ENCODE results near the gene CDKAL1. TPM values are rescaled to one million over a fixed set of nuclear protein-coding genes. Genes with fewer than 3 reads are reported as not detected.

Gene CDKAL1
- total RNA-seq, 1 donor from 2014 or later = 9.6 TPM

- H3K27ac Mint-ChIP-seq (ENCODE audit: unreplicated experiment) = no peak overlapping the region
- H3K27me3 Mint-ChIP-seq (ENCODE audit: low read depth) = no peaks in the 10 kb centered on the region
- DNase-seq (ENCODE audit: low spot score) = no peak
- no peak for TF ChIP-seq CTCF (IDR thresholded peaks at IDR 0.05)
- no peaks in the 10 kb centered on the region for H3K36me3 Mint-ChIP-seq (ENCODE audit: low read depth)
- H3K4me3 Mint-ChIP-seq (ENCODE audit: unreplicated experiment) = no peak overlapping the region
- H3K9me3 Mint-ChIP-seq (ENCODE audit: low read depth) = no peaks in the 10 kb centered on the region
- peaks cover 10% of the 10 kb centered on the region for H3K4me1 Mint-ChIP-seq (ENCODE audit: low read depth)
These were observed 168.8 kb downstream of the CDKAL1 start for GRCh38 chr6:20703049-20703448.

GRCh38 chr6:20704325-20705025 lies 170.2 kb downstream of the CDKAL1 start:
- no peak for TF ChIP-seq CTCF (IDR thresholded peaks at IDR 0.05)
- H3K36me3 Mint-ChIP-seq (ENCODE audit: low read depth) = no peaks in the 10 kb centered on the region
- no peak overlapping the region for H3K4me3 Mint-ChIP-seq (ENCODE audit: unreplicated experiment)
- peaks cover 10% of the 10 kb centered on the region for H3K4me1 Mint-ChIP-seq (ENCODE audit: low read depth)
- DNase-seq (ENCODE audit: low spot score) = no peak
- no peaks in the 10 kb centered on the region for H3K9me3 Mint-ChIP-seq (ENCODE audit: low read depth)
- H3K27me3 Mint-ChIP-seq (ENCODE audit: low read depth) = no peaks in the 10 kb centered on the region
- H3K27ac Mint-ChIP-seq (ENCODE audit: unreplicated experiment) = peak overlapping the region; percentile 65

- no peak for TF ChIP-seq CTCF (IDR thresholded peaks at IDR 0.05)
- no peak overlapping the region for H3K27ac Mint-ChIP-seq (ENCODE audit: unreplicated experiment)
- no peak for DNase-seq (ENCODE audit: low spot score)
- no peaks in the 10 kb centered on the region for H3K27me3 Mint-ChIP-seq (ENCODE audit: low read depth)
- H3K4me1 Mint-ChIP-seq (ENCODE audit: low read depth) = peaks cover 10% of the 10 kb centered on the region
- H3K36me3 Mint-ChIP-seq (ENCODE audit: low read depth) = no peaks in the 10 kb centered on the region
- no peak overlapping the region for H3K4me3 Mint-ChIP-seq (ENCODE audit: unreplicated experiment)
- H3K9me3 Mint-ChIP-seq (ENCODE audit: low read depth) = no peaks in the 10 kb centered on the region
These were observed 171.5 kb downstream of the CDKAL1 start for GRCh38 chr6:20705741-20706140.

- Mint-ChIP-seq H3K27ac (ENCODE audit: unreplicated experiment) (no peak overlapping the region), H3K4me1 (ENCODE audit: low read depth) (peaks cover 13% of the 10 kb centered on the region), H3K36me3 (ENCODE audit: low read depth) (no peaks in the 10 kb centered on the region), H3K4me3 (ENCODE audit: unreplicated experiment) (no peak overlapping the region), H3K27me3 (ENCODE audit: low read depth) (no peaks in the 10 kb centered on the region), H3K9me3 (ENCODE audit: low read depth) (no peaks in the 10 kb centered on the region)
- no peak for DNase-seq (ENCODE audit: low spot score)
- TF ChIP-seq CTCF (IDR thresholded peaks at IDR 0.05) = no peak
These were observed 172.1 kb downstream of the CDKAL1 start for GRCh38 chr6:20706238-20706938.

- H3K4me1 Mint-ChIP-seq (ENCODE audit: low read depth) = peaks cover 18% of the 10 kb centered on the region
- no peak for DNase-seq (ENCODE audit: low spot score)
- no peaks in the 10 kb centered on the region for H3K9me3 Mint-ChIP-seq (ENCODE audit: low read depth)
- H3K4me3 Mint-ChIP-seq (ENCODE audit: unreplicated experiment) = no peak overlapping the region
- H3K36me3 Mint-ChIP-seq (ENCODE audit: low read depth) = no peaks in the 10 kb centered on the region
- no peak for TF ChIP-seq CTCF (IDR thresholded peaks at IDR 0.05)
- no peak overlapping the region for H3K27ac Mint-ChIP-seq (ENCODE audit: unreplicated experiment)
- H3K27me3 Mint-ChIP-seq (ENCODE audit: low read depth) = no peaks in the 10 kb centered on the region
These were observed 172.8 kb downstream of the CDKAL1 start for GRCh38 chr6:20706939-20707485.
